GM21825 (cell line): ENCODE data around the gene C14orf119.

Experiments used
- ATAC-seq: cut with Tn5 transposase; IDR thresholded peaks from one replicate; pipeline ENCODE4 v1.9.1; 2021; ENCODE audit warnings: mild to moderate bottlenecking, moderate library complexity; ENCODE audit not compliant: unreplicated experiment

C14orf119 gene

DNA sequence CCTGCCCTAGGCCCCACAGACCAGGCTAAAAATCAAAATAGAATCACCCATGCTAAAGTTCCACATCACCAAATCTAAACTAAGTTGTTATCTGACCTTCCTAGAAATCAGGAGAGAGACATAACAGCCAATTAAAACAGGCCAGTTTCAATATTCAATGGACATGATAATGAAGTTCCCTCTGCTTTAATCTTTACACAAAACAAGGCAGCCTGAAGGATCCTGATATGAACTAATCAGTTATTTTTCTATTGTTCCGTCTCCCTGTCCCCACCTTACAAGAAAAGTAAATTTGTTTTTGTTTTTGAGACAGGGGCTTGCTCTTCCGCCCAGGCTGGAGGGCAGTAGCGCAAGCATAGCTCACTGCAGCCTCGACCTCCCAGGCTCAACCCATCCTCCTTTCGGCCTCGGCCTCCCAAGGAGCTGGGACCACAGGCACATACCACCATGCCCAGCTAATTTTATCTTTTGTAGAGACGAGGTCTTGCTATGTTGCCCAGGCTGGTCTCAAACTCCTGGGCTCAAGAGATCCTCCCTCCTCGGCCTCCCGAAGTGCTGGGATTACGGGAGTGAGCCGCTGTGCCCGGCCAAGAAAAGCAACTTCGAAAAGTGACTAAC is 29.1 kb downstream of the C14orf119 start:
- no peak for ATAC-seq

DNA sequence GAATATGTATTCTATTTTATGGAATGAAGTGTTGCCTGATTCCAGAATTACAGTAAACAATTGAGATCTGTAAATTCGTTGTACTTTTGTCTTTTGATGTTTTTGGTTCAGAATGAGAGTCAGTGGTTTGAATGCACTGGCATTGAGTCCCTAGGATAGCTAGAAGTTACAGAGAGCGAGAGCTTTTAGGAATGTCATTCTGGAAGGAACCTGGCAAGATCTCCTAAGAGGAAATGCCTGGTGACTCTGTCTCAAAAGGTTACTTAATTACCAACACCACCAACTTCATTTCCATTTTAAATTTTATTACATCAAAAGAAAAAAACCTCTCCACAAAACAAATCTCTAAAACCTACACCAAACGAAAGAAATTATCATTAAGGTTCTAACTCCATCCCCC is 29.7 kb downstream of the C14orf119 start:
- no peak for ATAC-seq

DNA sequence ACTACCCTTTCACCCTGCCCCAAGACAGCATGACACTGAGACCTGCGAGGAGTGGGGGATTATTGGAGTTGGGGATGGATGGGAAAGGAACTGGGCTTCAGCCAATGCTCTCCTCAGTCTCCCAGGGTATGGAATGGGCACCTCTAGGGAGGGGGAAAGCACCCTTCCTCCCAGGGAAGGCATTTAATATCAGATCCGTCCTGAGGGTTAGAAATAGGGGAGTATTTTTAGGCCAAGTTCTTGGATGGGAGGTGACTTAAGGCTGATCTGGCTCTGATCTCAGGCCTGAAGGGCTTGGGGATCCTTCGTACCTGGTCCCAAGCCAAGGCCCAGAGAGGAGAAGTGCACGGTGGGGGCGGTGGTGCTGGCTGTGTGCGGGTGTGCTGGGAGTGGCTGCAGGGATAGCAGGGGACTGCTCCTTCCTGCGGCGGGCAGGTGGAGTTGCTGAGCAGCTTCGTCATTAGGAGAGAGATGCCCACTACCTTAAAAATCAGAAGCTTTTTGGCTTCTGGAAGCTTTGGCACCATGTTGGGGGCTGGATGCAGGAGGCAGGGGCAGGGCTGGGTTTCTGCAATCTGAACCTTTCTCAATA is 30.7 kb downstream of the C14orf119 start:
- no peak for ATAC-seq

DNA sequence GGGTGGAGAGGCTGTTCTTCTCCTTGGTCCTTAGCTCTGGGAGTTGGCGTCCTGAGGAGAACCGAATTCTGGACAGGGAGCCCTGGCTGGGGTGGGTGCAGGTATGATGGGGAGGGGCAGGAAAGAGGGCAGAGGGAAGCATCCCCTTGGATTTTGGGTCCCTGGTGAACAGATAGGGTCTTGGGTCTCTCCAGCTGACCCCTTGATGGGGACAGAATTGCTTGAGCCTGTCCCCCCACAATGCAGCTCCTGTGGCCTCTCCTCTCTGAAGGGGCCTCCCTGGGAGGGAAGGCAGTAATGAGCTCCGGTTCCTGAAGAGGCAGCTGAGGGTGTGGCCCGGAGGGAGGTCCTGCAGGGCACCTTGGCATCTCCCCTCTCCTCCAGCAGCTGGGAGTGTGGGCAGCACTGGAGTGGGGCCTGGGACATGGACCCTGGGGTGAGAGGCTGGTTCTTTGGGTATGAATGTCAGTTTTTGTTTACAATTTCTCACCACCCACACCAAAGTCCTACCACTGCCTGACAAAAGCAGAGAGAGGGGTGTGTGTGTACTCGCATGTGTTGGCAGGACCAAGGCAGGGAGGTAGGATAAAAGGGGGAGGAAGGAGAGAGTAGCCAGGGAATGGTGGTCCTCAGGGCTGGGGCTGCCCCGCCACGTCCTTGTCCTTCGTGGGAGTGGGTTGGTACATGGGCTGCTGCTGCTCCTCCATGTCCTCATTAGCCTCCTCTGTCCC is 31.4 kb downstream of the C14orf119 start:
- ATAC-seq: no peak

DNA sequence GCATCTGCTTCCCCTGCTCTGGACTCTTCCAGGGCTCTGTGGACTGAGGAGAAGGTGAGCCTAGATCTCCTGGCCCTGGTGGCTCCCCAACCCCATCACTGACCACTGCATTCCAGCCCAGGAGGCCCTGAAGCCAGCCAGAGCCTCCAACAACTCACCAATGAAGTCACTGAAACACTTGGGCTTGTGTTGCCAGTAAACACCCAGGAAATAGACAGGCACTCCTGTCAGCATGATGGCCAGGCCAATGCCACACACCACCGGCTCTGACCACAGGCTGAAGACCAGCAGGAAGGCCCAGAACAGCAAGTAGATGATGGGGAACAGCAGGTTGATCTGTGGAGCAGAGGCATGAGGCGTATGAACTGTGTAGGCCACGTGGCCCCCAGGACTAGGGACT is 32.6 kb downstream of the C14orf119 start:
- ATAC-seq: no peak

DNA sequence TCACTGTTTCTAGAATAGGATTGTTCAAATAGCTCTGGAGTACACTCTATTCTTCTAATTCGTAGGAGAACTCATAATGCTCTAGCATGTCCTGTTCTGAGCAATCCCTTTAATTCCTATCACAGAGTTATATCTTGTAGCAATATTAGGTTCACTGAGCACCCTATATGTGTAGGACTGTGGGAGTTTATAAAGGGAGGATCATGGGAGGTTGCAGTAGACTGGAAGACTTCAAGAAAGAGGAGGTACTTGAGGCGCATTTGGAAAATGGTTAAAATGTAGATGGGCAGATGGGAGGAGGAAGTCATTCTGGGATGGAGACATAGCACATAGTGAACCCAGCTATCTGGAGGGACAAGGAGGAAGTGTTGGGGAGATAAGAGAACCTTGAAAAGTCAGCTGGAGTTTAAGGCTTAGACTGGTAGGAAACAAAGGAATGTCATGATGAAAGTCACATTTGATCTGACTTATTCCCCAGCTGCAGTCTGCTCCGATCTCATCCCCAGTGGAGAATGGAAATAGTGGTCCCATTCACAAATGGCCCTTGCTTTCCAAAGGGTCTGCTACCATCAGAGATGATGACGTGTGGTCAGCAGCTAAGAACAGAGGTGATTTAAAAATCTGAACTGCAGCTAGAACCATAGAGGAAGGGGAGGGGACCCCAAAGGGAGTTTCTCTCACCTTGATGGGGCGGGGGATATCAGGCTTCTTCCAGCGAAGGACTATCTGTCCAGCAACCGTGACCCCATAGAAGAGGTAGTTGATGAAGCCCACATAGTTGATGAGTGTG is 33.9 kb downstream of the C14orf119 start:
- no peak for ATAC-seq

DNA sequence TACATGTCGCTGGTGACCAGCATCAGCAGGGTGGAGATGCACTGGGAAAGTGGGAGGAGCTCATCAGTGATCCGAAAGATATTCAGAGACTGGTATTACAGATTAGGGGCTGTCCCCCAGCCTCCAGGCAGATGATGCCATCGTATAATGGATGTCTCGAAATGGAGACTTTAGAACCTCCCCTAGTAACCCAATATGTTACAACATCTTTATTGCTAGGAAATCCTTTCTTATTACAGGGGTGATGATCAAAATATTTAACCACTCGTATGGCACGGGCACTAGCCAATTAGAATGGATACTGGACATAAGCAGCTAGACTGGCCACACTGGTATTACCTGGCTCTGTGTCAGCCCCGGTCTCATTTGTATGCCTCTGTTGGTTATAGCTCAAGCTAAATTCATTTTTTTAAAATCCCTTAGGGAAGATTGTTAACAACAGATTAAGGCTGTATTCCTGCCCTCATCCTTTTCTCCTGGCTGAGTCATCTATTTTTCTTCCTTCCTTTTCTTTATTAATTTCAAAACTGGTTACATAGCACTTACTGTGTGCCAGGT is 34.5 kb downstream of the C14orf119 start:
- ATAC-seq: no peak

DNA sequence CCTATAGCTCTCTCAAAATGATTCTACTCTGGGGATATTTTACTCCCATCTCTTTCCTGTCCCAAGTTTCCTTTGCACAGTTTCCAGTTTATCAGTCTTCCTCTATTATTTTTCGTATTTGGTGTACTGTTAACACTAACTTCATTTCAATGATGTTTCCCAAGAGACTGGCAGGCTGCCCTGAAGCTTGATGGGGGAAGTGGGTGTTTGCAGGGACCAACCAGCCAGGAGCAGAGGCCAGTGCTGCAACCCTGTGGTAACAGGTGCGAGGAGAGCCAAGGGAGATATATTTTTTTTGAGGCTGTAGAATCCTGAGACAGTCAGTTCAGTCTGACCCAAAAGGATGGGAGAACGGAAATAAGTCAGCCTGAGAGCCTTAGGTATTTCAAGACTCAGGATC is 35.6 kb downstream of the C14orf119 start:
- ATAC-seq: no peak

DNA sequence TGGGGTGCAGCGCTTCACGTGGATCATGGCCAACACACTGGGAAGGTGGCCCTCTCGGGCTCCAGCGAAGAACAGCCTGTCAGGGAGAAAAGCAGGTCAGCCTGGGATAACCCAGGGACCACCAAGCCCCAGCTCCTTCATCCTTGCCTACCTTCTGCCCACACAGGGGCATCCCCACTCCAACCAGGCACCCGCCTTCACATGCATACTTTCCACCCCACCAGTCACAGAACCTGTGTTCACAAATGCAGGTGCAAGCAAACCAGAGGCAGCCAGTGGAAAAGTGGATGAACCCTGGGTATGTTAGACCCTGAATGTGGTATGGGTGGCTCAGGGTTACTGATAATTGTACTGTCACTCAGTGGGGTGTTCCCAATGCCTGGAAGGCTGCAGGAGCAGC is 36.2 kb downstream of the C14orf119 start:
- ATAC-seq: no peak

DNA sequence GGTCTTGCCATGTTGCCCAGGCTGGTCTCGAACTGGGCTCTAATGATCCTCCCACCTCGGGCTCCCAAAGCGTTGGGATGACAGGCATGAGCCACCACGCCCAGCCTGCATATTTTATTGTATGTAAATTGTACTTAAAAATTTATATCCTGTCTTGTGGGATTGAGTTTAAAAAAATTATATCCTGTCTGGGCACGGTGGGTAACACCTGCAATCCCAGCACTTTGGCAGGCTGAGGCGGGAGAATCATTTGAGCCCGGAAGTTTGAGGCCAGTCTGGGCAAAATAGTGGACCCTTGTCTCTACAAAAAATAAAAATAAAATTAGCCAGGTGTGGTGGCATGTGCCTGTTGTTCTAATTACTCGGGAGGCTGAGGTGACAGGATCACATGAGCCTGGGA is 37.7 kb downstream of the C14orf119 start:
- no peak for ATAC-seq

DNA sequence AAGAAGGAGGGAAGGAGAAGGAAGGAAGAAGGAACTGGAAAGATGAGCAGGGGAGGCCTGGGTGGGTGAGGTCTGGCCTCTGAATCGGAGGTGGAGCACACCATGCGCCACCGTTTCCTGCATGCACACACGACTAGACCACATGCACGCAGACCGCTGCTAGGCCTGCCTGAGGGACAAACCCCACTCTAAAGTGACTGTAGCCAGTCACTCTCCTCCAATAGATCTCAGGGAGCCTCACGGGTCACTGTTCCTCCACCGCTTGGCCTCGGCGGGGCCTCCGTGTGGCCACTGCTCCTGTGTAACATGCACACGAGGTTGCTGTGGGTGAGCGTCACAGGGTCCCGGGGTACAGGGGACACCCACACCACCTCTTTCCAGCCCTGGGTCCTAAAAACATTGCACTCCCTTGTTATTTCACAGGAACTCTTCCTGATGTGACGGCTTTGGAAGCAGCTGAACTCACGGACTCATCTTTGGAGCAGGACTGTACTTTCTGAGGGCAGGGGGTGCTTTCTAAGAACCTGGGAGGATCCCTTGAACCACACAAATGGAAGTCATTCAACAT is 41.3 kb downstream of the C14orf119 start:
- no peak for ATAC-seq

DNA sequence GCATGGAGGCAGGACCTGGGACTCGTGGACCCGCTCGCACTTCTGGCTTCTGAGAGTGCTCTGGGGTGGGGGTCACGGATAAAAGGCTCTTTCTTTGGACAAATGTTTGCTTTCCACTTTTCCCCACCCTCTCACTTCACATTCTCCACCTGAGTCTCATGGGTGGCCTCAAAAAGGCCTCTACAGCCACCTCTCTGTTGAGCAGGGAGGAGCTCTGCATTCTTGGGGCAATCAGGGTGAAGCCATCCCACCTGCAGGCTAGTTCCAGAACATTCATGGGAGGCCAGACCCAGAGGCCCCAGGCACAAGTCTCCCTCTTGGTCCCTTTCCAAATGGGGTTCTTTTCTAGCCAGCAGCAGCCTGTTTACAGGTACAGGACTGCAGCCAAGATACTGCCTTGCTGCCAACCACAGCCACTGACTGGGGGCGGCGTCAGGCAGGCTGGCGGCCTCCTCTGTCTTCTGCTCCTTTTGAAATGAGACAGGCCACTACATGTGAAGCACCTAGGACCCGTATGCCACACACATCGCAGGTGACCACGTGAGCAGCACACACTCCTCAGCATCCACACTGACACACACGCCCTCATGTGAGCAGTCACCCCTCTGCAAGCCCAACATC is 42.0 kb downstream of the C14orf119 start:
- ATAC-seq: no peak

DNA sequence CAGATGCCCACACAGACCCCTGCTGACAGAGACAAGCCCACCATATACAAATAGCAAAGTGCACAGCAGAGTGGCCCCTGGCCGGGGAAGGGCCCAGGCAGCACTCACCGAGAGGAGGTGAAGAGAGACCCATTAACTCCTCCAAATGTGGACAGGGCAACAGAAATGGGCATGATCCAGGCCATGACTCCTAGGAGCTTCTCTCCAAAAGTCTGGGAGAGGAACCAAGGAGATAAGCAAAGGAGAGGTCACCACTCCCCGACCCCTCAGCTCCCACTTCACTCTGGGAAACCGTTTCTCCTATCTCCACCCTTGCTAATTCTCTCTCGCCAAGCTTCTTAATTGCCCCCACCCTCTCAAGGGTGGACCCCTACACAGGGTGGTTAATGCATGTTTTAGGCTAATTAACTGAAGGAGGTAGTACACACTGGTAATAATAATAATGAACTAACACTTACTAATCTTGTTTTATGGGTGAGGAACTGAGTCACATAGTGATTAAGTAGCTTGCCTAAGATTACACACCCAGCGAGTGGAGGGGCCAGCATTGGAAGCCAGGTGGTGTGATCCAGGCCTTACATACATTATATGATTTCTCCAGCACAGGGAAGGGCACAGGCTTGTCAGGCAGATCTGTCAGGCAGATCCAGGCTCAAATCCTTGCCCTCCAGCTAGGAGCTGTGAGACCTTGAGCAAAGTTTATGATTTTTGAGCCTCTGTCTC is 42.7 kb downstream of the C14orf119 start:
- ATAC-seq: no peak

DNA sequence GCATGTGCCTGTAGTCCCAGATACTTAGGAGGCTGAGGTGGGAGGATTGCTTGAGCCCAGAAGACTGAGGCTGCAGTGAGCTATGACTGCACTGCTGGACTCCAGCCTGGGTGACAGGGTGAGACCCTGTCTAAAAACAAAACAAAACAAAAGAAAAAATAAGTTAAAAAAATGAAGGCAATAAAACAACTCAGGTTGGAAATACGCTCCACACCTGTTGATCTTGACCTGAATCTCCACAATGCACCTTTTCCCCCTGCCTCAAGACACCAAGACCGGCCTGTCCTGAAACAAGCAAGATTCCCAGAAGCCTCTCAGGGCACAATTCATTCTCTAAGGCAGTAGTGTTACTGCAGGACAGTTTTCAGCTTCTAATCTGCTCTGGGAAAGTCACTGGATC is 44.6 kb downstream of the C14orf119 start:
- no peak for ATAC-seq

DNA sequence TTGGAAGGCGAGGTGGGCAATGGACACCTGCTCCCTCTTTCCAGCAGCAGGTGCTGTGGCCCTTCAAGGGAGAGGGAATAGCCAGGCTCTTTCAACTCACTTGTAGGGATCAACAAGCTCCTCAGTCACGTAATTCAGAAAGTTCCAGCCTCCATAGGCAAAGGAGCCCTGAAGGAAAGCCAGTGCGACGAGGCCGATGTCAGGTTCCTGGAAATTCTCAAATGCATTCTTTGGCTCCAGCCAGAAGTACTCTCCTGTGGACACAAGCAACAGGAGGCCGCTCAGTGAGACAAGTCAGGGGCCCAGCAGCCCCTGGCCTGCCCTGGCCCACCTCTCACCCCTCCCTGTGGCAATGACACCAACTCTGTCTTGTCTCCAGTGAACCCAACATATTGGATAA is 45.1 kb downstream of the C14orf119 start:
- ATAC-seq: no peak

DNA sequence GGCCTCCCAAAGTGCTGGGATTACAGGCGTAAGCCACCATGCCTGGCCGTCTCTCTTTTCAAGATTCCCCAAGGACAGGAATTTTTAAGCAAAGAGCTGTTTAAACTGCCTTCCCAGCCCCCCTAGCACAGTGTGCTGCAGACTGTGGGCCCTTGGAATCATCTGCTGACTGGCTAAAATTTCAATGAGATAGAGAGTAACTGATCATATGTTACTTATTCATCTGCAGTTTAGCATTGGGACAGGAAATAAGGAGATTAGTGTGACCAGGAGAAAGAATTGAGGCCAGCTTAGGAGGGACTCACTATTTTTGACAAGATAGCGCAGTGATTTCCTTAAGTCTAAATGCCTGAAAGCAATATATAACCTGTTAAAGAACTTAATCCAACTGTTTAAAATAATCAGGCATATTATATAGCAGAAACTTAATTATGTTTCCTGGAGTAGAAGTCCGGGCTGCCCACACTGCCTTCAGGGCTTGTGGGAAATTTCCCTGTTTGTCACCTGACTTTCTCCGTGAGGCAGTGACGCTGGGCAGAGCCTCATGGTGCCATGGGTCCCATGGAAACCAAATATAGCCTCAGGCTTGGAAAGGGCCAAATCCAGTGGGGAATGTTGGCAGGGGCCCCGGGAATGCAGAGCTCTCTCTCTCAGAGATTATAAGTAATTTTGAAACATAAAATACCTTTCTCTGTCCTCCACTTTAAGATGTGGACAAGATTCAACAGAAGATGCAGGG is 46.6 kb downstream of the C14orf119 start:
- no peak for ATAC-seq

DNA sequence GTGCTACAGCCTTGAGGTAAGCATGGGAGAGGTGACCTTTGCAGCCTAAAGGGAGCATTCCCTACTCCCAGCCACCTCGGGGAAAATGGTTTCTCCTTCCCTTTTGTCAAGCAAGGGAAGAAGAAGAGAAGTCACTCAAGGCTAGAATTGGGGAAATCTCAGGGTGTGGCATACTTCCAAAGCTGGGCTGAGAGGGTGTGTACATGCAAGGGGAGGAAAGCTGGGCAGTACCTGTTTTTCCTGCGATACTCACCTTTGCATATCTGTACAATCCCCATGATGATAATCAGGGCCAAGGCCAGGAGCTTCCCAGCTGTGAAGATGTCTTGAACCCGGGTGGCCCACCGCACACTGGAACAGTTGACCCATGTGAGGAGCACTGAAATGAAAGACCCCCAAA is 47.5 kb downstream of the C14orf119 start:
- ATAC-seq: no peak

DNA sequence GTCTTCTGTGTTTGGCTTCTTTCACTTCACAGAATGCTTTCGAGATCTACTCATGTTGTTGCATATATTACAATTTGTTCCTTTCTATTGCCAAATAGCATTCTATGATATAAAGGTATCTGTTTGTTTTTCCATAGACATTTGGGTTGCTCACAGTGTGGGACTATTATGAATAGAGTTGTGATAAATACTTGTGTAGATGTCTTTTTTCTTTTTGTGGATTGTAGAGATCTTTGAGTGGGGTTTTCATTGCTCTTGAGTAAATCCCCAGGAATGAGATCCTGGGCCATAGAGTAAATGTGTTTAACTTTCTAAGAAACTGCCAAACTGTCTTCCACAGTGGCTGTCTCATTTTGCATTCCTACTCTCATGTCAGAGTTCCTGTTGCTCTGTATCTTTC is 48.6 kb downstream of the C14orf119 start:
- ATAC-seq: no peak

DNA sequence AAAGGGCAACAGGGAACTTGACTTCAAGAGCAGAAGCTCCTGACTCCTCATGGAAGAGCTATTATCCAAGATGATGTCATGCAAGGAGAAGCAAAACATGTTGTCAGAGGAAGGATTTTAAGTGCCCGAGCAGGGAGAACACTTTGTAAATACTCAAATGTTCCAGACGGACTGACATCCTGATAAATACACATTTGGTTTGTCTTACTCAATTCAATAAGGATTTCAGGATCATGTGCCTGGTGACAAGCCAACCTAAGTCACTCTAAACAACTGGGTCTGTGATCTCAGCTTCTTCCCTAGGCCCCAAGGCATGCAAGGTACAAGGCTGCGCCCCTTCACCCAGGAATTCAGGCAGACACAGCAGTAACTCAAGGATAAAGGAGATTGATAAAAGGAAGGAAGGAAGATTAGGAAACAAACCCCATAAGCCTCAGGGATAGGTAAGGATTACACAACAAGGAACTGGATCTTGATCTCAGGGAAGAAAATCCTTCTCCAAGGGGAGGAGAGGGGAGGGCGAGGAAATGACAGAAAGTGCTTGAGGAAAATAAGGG is 50.6 kb downstream of the C14orf119 start:
- no peak for ATAC-seq
